ENCODE results near the gene POLD1.
A peak's percentile ranks its signal among the peaks of the same experiment; 100 is the strongest.

POLD1 gene

GRCh38 chr19:50450369-50451222 is 66.4 kb downstream of the POLD1 start:
- H3K27ac ChIP-seq: no peak overlapping the region
- peak overlapping the region; percentile 53 for H3K4me3 ChIP-seq (ENCODE audit: low read depth, low read length)

GRCh38 chr19:50451223-50451534 is 67.0 kb downstream of the POLD1 start:
- Histone ChIP-seq H3K27ac (no peak overlapping the region), H3K4me3 (ENCODE audit: low read depth, low read length) (peak overlapping the region; percentile 53), H3K27me3 (ENCODE audit: insufficient read depth, low read depth, severe bottlenecking) (no peaks in the 10 kb centered on the region), H3K9me3 (ENCODE audit: severe bottlenecking) (no peaks in the 10 kb centered on the region), H3K36me3 (no peaks in the 10 kb centered on the region)
- TF ChIP-seq CTCF (IDR thresholded peaks at IDR 0.05; ENCODE audit: low read depth, low read length): no peak
- DNase-seq: no peak

More at GRCh38 chr19:50450369-50451222, 66.4 kb downstream of the POLD1 start:
- Histone ChIP-seq H3K27me3 (ENCODE audit: insufficient read depth, low read depth, severe bottlenecking) (no peaks in the 10 kb centered on the region), H3K36me3 (no peaks in the 10 kb centered on the region), H3K9me3 (ENCODE audit: severe bottlenecking) (no peaks in the 10 kb centered on the region)
- TF ChIP-seq CTCF (IDR thresholded peaks at IDR 0.05; ENCODE audit: low read depth, low read length): no peak
- DNase-seq: peak; percentile 34

GRCh38 chr19:50453243-50453642 is 69.1 kb downstream of the POLD1 start:
- H3K27ac ChIP-seq: no peak overlapping the region
- no peak for DNase-seq
- TF ChIP-seq CTCF (IDR thresholded peaks at IDR 0.05; ENCODE audit: low read depth, low read length): no peak
- no peaks in the 10 kb centered on the region for H3K36me3 ChIP-seq
- H3K4me3 ChIP-seq (ENCODE audit: low read depth, low read length): no peak overlapping the region
- no peaks in the 10 kb centered on the region for H3K27me3 ChIP-seq (ENCODE audit: insufficient read depth, low read depth, severe bottlenecking)
- no peaks in the 10 kb centered on the region for H3K9me3 ChIP-seq (ENCODE audit: severe bottlenecking)

- DNase-seq: no peak
- Histone ChIP-seq H3K9me3 (ENCODE audit: severe bottlenecking) (no peaks in the 10 kb centered on the region), H3K27me3 (ENCODE audit: insufficient read depth, low read depth, severe bottlenecking) (no peaks in the 10 kb centered on the region), H3K36me3 (no peaks in the 10 kb centered on the region), H3K27ac (no peak overlapping the region), H3K4me3 (ENCODE audit: low read depth, low read length) (no peak overlapping the region)
- TF ChIP-seq CTCF (IDR thresholded peaks at IDR 0.05; ENCODE audit: low read depth, low read length): no peak
These were observed 71.8 kb downstream of the POLD1 start for GRCh38 chr19:50455992-50456391.

GRCh38 chr19:50457300-50457699 is 73.2 kb downstream of the POLD1 start:
- no peak overlapping the region for H3K4me3 ChIP-seq (ENCODE audit: low read depth, low read length)
- DNase-seq: no peak
- H3K27ac ChIP-seq: no peak overlapping the region
- no peaks in the 10 kb centered on the region for H3K9me3 ChIP-seq (ENCODE audit: severe bottlenecking)
- no peaks in the 10 kb centered on the region for H3K36me3 ChIP-seq
- no peaks in the 10 kb centered on the region for H3K27me3 ChIP-seq (ENCODE audit: insufficient read depth, low read depth, severe bottlenecking)
- TF ChIP-seq CTCF (IDR thresholded peaks at IDR 0.05; ENCODE audit: low read depth, low read length): no peak
